Right renal cortex interstitium (tissue), 3 donors: Measurements from ENCODE around the gene WNT4. TPM values are rescaled to one million over a fixed set of nuclear protein-coding genes. Genes with fewer than 3 reads are reported as not detected.

Source experiments
- DNase-seq, 3 donors: peaks; one replicate each; pipeline ENCODE4 v3.0.0-alpha.2; 2013; ENCODE audit warnings: low read depth in 3 of 3, low spot score in 2 of 3
- polyA plus RNA-seq, 3 donors: library from polyadenylated mRNA; unstranded; fragments of 120-200 nt; gene quantifications; one replicate each; pipeline ENCODE4 v1.2.1, GENCODE V29; 2013; ENCODE audit not compliant: insufficient read length in 3 of 3

The WNT4 gene
- polyA plus RNA-seq, 3 donors, result 4.5 to 8.2 (median 7.6) TPM

GRCh38 chr1:22164841-22165808 lies 22.2 kb upstream of the WNT4 start:
- no peak for DNase-seq

- DNase-seq, result no peak
Measured at GRCh38 chr1:22163564-22163963, 20.7 kb upstream of the WNT4 start.

GRCh38 chr1:22163137-22163536 lies 20.2 kb upstream of the WNT4 start:
- no peak for DNase-seq

- DNase-seq, result no peak
Measured at GRCh38 chr1:22159891-22160290, 17.0 kb upstream of the WNT4 start.

DNA sequence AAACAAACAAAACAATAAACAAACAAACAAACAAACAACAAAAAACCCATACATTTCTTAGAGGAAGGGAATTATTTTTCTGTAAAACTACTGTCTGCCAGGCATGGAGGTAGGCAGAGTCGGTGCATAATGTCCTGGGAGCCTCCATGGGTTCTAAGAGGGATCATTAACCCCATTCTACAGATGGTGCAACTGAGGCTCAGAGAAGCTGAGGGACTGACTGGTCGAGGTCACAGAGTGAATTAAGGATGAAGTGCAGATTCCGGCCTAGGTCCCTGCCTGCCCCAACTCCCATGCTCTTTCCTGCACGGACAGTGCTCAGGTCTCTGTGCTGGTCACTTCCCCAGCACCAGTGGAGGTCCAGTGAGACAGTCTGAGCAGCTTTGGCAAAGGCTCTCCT lies 15.8 kb upstream of the WNT4 start:
- no peak for DNase-seq

GRCh38 chr1:22157359-22157966 lies 14.6 kb upstream of the WNT4 start:
- DNase-seq, result no peak

- DNase-seq, result no peak
Measured at GRCh38 chr1:22155517-22155916, 12.6 kb upstream of the WNT4 start.

DNA sequence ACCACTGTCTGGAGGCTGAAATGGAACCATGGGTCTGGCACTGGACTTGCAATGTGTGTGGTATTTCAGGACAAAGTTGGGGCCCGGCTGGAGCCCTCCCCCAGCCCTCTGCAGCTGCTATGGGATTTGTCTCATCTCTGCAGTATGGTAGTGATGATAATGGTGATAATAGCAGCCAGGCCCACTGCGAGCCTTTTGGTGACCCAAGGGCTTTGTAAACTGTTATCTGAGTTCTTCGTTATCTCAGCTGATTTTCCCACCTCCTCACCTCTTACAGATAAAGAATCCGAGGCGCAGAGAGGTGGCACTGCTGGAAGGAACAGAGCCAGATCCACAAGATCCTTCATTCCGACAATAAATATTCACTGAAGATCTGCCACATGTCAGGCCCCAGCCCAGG lies 11.7 kb upstream of the WNT4 start:
- DNase-seq, result no peak

GRCh38 chr1:22153660-22154437 lies 11.0 kb upstream of the WNT4 start:
- DNase-seq, result no peak

DNA sequence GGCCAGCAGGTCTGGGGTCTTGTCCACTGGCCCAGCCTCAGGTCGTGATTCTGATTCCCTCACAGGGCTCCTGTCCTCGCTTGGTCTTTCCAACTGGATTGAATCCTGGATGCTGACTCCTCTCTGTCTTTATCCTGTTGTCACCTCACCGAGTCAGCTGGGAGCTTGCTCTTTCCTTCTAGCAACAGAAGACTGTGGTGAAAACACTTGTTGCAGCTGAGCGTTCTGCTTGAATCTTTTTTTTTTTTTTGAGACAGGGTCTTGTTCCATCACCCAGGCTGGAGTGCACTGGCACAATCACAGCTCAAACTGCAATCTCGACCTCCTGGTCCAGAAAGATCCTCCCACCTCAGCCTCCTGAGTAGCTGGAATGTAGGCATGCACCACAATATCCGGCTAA lies 8.0 kb upstream of the WNT4 start:
- no peak for DNase-seq

DNA sequence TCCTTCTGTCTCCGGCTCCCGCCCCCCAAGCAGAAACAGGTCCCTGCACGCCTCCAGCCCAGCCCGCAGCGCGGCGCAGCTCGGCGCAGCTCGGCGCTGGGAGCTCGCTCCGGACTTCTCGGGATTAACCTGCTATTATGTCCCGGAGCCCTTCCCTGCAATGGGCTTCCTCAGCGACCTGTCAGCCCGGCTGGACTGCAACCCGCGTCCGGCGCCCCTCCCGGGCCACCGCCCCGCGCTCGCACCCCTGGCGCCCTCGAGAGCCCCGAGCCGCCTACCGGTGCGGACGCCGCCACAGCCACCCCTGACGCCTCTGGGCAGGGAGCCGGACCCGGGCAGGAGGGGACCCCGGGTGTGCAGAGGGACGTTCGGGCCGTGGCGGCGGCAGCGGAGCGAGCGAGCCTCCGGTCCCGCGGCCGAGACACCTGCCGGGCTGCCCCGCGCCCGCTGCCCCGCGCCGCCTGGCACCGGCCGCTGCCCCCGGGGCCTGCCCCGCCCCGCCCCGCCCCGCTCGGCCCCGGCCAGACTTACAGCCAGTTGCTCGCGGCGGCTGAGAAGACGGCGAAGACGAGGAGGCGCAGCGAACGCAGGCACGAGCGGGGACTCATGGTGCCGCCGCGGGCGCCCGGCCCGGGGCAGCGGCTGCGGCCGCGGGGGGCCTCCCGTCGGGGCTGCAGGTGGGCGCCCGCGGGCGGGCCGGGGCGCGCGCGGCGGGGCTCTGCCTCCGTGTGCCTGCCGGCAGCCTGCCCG lies 407 bp downstream of the WNT4 start:
- DNase-seq, result no peak

- no peak for DNase-seq
Measured at GRCh38 chr1:22141554-22142314, 1.2 kb downstream of the WNT4 start.

- no peak for DNase-seq
Measured at GRCh38 chr1:22140694-22141093, 2.2 kb downstream of the WNT4 start.

DNA sequence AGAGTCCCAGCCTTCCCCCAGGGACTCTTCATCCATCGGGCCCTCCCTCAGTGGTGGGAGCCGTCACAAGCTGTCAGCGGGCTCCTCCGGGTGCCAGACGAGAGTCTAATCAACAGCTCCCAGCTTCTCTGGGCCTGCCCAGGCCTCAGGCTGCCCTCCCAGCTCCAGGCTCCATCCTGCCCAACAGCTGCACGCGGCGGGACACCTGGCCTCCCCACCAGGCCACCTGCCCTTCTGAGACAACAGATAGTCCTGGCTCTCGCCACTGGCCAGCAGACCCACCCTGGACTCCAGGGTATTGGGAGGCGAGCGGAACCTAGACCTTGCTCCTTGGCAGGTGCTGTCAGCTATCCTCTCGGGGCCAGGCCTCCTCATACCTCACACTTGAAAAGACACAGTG lies 3.1 kb downstream of the WNT4 start:
- no peak for DNase-seq

DNA sequence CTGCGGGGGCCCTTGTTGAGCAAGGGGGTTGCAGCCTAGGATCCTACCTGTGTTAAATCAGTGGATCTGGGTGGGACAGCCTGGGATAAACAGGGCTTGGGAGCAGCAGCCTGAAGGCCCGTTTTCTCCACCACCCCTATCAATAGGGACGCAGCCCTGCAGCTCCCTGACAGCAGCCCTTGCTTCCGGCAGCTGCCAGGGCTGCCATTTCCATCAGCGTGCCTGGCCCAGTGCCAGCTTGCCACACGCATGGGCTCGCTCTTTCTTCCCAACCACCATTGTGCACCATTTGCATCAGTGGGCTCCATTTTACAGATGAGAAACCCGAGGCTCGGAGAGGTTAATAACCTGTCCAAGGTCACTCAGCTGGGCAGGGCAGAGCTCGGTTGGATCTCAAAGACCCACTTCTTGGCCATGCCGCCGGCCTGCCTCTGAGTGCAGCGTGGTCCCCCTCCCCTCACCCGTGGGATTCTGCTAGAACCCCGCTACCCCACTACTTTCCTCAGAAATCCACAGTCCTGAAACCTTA lies 3.8 kb downstream of the WNT4 start:
- DNase-seq, result no peak

- DNase-seq, result no peak
Measured at GRCh38 chr1:22137004-22137720, 5.7 kb downstream of the WNT4 start.

DNA sequence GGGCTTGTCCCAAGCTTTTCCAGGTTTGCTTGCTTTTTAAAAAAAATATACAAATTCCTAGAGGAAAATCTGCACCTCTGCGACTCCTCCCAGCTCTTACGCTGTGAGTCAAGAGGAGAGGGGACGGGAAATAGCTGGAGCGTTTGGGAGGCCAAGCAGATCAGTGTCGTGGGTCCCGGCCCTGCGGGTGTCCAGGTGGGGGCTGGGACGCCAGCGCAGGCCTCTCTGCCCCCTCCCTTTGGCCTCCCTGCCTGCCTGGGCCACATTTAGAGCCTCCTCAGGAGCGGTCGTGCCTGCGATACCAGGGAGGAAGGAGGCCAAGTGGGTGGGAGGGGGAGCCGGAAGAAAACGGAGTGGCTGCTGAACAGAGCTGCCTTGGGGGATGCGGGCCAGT lies 9.0 kb downstream of the WNT4 start:
- DNase-seq, result no peak

- DNase-seq, result no peak
Measured at GRCh38 chr1:22133247-22133930, 9.5 kb downstream of the WNT4 start.
